GM19372 (cell line): ENCODE results near the gene CEMP1.
A peak's percentile ranks its signal among the peaks of the same experiment; 100 is the strongest.

Experiments used
- ATAC-seq: cut with Tn5 transposase; IDR thresholded peaks from one replicate; pipeline ENCODE4 v1.9.1; 2021; ENCODE audit warnings: mild to moderate bottlenecking, low read depth, moderate library complexity; ENCODE audit not compliant: unreplicated experiment

Gene CEMP1

GRCh38 chr16:2520784-2521531, 10.2 kb downstream of the CEMP1 start:
- no peak for ATAC-seq

- ATAC-seq = no peak
Observed at GRCh38 chr16:2520097-2520783, 11.0 kb downstream of the CEMP1 start, which contains the start of gene AMDHD2. AMDHD2 (plus strand) TSS chr16:2520371; CDS start chr16:2520459, 88 bp downstream.

- no peak for ATAC-seq
Observed at GRCh38 chr16:2519711-2520080, 11.5 kb downstream of the CEMP1 start.

GRCh38 chr16:2518823-2519710, 12.1 kb downstream of the CEMP1 start:
- ATAC-seq = no peak

GRCh38 chr16:2517954-2518605, 13.1 kb downstream of the CEMP1 start:
- ATAC-seq = no peak

GRCh38 chr16:2516391-2517240, 14.6 kb downstream of the CEMP1 start:
- no peak for ATAC-seq

- no peak for ATAC-seq
Observed at GRCh38 chr16:2515180-2515851, 15.9 kb downstream of the CEMP1 start.

- peak; percentile 0 for ATAC-seq
Observed at GRCh38 chr16:2514333-2515179, 16.7 kb downstream of the CEMP1 start.

- ATAC-seq = peak; percentile 70
Observed at GRCh38 chr16:2513405-2514332, 17.5 kb downstream of the CEMP1 start, which contains the start of gene ATP6V0C. ATP6V0C (plus strand) TSS chr16:2513952; CDS start chr16:2514104, 152 bp downstream.

- no peak for ATAC-seq
Observed at GRCh38 chr16:2512735-2513404, 18.3 kb downstream of the CEMP1 start.

GRCh38 chr16:2511996-2512734, 19.0 kb downstream of the CEMP1 start:
- ATAC-seq = no peak

- ATAC-seq = no peak
Observed at GRCh38 chr16:2511128-2511800, 19.9 kb downstream of the CEMP1 start.

- ATAC-seq = no peak
Observed at GRCh38 chr16:2508722-2509400, 22.3 kb downstream of the CEMP1 start.

GRCh38 chr16:2507665-2508064, 23.5 kb downstream of the CEMP1 start:
- no peak for ATAC-seq
